Glomerular visceral epithelial cell (primary cell): ENCODE results near the gene ZER1.
A peak's percentile ranks its signal among the peaks of the same experiment; 100 is the strongest.
"Not testable (repeated sequence)": the region's sequence is repeated elsewhere in the genome, so short reads cannot be mapped to it uniquely, and the experiment has no call there.

Experiments
- DNase-seq: peaks from one replicate; pipeline ENCODE4 v3.0.0-alpha.2; 2016; ENCODE audit errors: extremely low spot score

The ZER1 gene

DNA sequence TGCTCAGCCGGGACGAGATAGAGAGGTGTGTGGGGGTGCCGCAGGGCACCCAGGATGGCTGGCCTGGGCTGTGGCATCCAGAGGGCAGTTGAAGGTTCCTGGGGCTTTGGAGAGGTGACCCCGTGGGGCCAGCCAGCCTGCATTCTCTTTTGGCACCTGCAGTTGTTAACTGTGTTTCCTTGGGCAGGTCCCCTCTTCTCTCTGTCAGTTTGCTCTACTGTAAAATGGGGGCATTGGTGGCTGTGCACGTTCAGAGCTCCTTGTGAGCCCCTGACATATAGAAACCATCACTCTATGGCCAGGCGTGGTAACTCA lies 56.3 kb downstream of the ZER1 start:
- no peak for DNase-seq

DNA sequence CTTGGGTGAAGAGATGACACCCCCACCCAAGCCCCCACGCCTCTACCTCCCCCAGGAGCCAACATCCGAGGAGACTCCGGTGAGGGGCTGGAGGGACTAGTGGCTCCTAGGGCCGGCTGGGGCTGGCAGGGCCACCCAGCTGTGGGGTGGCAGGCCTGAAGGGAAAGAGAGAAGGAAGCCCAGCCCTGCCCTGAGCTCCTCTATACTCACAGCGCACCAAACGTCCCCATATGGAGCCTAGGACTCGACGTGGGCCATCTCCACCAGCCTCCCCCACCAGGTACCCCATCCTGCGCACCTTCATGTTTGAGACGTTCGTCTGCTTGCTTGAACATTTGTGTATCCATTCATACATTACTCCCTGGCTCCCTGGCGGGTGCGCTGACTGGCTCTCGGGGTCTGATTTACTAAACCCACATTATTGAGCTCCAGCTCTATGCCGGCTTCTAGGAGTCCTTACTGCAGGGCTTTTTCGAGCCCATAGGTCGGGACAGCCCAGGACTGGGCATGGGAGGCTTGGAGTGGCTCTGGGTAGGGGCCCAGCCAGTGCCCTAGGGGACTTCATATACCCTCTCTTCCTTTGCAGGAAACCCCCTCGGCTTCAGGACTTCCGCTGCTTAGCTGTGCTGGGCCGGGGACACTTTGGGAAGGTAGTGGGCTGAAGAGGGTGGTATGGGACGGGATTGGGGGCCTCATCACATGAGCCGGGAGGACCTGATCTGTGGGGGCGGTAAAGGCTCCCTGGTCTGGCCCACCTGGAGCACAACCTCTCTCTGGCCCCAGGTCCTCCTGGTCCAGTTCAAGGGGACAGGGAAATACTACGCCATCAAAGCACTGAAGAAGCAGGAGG lies 56.9 kb downstream of the ZER1 start:
- DNase-seq: no peak

DNA sequence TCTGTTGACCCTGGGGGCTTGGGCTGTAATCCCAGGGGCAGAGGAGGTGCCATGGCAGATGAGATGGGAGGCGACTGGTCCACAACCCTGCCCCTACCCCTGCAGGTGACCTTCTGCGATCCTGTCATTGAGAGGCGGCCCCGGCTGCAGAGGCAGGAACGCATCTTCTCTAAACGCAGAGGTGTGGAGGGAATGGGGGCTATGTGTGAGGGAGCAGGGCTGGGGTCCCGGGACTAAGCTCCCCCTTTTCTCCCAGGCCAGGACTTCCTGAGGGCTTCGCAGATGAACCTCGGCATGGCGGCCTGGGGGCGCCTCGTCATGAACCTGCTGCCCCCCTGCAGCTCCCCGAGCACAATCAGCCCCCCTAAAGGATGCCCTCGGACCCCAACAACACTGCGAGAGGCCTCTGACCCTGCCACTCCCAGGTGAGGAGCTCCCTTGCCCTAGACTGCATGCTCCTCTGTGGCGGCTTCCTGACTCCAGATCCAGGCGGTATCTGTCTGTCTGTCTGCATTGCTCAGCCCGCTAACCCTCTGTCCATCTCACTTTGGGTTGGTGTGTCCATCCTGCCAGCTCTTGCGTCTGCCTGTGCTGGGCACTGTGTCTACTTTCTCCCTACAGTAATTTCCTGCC lies 57.7 kb downstream of the ZER1 start:
- no peak for DNase-seq

DNA sequence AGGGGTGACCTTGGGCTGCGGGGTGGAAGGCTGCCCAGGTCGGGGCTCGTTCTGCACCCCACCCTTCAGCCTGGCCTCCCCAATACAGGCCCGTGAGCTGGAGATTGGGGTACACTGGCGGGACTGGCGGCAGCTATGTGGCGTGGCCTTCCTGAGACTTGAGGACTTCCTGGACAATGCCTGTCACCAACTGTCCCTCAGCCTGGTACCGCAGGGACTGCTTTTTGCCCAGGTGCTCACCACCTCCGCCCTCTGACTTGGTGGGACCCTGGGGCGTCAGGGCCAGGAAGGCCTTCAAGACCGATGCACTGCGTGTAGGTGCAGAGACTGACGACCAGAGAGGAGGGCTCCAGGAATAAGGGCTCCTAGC lies 58.3 kb downstream of the ZER1 start:
- DNase-seq: no peak

DNA sequence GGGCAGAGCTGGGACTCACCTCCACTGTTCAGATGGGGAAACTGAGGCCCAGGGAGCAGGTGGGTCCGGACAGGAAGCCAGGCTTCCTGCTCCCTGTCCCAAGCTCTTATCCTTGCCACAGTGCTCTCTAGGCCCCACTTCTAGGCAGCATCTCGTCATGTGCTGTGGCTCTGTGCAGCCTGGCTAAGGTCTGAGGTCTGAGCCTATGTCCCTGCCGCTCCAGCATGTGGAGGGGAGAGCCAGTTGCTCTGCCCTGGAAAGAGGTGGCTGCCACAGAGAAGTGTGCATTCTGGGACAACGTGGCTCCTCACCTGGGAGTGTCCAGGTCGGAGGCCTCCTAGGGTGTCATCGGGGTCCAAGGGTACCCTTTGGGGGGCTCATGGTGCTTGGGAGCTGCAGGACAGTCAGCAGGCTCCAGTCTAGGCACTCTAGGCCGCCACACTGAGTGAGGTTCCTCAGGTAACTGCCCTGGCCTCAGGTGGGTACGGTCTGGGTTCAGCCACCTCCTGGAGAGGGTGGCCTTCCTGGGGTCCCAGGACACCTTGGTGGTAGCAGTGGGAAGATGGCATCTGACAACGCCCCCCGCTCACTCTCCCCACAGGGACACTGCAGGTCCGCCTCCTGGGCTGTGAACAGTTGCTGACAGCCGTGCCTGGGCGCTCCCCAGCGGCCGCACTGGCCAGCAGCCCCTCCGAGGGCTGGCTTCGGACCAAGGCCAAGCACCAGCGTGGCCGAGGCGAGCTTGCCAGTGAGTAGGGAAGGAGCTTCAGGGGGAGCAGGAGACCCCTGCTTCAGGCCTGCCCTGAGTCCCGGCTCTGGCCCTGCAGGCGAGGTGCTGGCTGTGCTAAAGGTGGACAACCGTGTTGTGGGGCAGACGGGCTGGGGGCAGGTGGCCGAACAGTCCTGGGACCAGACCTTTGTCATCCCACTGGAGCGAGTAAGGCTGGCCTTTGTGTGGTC lies 59.0 kb downstream of the ZER1 start:
- no peak for DNase-seq

DNA sequence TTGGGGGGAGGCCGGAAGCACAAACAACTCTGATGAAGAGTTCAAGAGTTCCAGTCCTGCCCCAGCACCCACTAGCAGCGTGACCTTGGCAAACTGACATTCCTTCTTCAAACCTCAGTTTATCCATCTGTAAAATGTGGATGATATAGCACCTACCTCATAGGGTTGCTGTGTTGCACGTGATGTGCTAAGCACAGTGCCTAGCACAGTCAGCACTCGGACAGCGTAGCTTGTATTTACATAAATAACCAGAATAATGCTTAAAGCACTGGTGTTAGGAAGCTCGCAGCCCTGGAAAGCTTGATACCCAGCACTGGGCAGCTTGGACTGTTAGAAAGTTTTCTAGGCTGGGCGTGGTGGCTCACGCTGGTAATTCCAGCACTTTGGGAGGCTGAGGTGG lies 64.3 kb downstream of the ZER1 start:
- no peak for DNase-seq

DNA sequence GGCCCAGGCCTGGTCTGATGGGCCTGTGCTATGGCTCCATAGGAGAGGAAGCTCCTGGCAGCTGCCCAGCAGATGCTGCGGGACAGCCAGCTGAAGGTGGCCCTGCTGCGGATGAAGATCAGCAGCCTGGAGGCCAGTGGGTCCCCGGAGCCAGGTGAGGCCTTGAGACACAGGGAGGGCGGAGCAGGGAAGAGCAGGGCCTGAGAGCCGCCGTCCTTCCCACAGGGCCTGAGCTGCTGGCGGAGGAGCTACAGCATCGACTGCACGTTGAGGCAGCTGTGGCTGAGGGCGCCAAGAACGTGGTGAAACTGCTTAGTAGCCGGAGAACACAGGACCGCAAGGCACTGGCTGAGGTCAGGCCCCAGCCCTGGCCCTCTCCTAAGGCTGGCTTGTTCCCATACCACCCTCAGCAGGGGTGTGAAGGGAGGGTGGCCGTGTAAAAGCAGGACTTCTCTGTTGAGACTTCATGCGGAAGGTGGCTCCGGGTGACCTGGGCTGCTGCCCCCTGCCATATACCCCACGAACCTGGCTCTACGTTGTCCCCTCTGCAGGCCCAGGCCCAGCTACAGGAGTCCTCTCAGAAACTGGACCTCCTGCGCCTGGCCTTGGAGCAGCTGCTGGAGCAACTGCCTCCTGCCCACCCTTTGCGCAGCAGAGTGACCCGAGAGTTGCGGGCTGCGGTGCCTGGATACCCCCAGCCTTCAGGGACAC lies 64.9 kb downstream of the ZER1 start:
- no peak for DNase-seq

DNA sequence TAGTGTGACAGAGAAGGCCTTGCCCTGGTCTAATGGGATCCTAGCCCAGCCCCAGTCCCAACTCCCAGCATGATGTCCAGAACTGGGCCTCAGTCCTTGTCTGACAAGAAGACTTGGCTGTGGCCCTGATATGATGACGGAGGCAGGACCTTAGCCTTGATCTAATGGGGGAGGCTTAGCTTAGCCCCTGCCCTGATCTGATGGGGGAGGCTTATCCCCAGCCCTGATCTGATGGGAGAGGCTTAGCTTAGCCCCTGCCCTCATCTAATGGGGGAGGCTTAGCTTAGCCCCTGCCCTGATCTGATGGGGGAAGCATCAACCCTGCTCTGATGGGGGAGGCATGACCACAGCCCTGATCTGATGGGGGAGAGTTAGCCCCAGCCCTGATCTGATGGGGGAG lies 65.7 kb downstream of the ZER1 start:
- no peak for DNase-seq

DNA sequence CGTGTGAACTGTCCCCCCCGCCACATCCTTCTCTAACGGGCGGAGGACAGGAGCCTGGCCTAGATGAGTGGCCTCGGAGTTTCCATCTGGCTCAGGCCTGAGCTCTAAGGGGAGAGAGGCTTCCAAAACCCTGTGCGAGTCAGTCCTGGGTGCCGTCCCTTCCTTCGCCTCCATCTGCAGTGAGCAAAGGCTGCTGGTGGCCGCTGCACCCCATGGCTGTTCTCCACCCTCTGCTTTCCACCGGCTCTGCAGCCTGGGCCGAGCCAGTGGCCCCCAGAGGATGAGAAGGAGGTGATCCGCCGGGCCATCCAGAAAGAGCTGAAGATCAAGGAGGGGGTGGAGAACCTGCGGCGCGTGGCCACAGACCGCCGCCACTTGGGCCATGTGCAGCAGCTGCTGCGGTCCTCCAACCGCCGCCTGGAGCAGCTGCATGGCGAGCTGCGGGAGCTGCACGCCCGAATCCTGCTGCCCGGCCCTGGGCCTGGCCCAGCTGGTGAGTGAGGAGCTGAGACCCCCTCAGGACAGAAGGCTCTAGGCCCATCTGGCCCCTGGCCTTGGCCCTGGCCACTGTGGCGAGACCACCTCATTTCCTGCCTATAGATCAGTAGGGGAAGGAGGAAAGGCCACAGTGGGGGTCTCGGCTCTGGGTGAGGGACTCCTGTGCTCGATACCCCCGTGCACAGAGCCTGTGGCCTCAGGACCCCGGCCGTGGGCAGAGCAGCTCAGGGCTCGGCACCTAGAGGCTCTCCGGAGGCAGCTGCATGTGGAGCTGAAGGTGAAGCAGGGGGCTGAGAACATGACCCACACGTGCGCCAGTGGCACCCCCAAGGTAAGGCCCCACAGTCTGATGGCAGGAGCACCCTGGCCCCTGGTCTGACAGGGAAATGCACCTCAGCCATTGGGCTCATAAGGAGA lies 66.4 kb downstream of the ZER1 start:
- no peak for DNase-seq

DNA sequence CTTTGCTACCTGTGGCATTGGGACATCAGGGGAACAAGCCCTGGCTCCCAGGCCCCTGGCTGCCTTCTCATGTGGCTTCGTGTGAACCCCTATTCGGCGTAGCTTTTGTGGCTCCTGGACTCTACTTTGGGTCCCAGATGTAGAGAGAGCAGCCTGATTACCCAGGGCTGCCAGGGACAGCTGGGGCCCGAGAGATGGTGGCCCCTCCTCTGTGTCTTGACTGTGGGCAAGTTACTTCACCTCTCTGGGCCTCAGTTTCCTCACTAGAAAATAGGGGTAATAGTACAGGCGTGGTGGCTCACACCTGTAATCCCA lies 67.4 kb downstream of the ZER1 start:
- DNase-seq: no peak

DNA sequence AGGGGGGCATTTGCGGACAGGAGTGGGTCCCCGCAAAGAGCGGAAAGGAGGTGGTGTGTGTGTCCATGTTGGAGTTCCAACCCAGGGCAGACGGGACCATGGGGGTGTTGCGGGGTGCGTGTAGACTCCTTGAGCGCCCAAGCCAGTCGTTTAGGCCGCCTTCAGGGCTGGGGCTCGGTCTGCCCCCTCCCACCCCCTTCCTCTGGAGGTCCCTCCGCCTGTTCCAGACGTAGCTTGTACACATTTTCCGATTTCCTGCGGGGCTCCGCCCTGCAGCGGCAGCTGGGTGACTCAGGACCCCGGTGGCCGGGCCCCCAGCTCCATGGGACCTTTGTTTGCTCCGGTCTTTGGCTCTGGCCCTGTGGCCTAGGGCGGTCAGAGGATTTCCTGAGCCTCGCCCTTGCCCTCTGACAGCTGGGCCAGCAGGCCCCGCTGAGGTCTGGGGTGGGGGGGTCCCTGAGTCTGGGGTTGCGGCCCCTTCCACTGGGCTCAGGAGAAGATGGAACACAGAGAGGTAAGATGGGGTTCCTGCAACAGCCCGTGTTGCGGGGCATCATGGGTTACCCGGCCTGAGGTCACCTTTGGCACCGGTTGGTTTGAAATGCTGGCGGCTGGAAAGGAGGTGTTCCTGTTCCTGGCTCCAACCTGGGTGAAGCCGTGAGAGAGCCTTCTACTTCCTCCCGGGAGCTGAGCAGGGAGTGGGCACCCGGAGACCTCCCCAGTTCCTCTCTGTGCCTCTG lies 67.9 kb downstream of the ZER1 start:
- no peak for DNase-seq

DNA sequence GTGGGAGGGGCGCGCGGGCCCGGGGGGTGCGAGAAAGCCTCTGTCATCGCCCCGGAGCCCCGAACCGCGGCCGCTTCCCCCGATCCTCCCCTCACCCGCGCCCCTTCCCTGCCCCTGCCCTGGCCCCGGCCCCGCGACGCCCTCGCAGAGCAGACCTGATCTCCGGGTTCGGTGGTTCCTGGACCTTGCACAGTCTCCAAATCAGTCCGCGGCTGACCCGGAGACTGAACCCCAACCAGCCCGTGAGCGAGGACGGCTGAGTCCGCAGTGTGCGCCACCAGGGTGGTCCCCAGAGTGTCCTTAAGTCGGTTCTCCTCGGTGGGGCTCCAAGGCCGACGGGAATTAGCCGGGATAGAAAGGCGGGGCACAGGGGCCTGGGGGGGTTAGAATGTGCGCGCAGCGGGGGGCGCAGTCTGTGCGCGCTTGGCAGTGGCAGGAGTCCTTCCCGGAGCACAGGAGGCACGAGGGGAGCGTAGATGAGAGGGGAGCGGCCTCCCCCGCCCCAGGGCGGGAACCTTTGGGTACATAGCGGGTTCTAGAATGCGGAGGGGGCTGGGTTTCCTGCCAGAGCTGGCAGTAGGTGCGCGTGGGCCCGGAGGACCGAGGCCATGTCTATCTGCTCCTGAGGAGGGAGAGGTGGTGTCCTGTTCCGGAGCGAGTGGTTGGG lies 68.6 kb downstream of the ZER1 start:
- DNase-seq: peak; percentile 59

DNA sequence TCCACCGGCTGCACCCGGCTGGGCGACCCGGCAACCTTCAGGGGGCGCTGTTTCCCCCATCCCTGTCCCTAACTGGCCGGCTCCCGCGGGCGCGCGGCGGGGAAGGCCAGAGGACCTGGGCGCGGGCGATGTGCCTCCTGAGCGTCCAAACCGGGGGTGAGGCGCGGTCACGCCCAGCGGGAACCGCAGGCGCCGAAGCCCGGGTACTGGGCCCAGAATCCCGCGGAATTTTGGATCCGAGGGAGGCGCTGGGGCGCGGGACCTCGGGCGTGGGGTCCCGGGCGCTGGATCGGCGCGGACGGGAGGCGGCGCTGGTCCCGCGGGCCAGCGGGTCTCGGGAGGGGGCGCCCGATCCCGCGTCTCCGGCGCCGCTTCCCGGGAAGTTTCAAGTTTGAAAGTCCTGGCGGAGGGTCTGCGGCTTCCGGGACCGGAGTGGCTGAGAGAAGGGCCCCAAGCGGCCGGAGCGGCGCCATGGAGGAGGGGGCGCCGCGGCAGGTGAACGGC lies 69.2 kb downstream of the ZER1 start, which contains the start of gene PKN3:
PKN3 (plus strand) TSS at position 59 of the 504 bp plus-strand sequence; CDS start at position 472, 413 bp downstream.
- peak; percentile 89 for DNase-seq

DNA sequence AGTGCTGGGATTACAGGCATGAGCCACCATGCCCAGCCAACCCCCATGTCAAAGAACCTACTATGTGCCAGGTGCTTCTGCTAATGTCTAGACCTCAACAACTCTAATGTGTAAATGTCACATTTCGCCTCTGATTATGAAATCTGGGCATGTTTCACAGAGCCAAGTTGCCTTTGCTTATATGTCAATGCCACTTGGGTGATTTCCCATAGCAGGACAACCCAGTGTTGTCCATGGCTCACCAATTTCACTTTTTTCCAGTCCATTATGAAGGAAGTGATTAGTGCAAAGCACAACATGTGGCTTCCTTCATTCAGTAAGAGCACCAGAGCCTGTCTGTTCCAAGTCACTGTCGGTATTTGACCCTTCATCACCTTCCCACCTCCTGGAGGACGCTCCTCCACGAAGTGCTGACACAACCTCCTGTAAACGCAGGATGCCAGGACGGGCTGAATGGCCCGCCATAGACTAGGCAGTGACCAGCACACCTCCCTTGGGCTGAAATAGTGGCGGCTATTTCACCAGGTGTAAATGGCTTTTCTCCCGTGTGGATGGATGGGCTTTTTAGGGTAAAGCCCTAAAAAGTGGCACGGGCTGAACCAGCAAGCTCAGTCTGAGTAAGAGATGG lies 70.4 kb downstream of the ZER1 start:
- DNase-seq: no peak

DNA sequence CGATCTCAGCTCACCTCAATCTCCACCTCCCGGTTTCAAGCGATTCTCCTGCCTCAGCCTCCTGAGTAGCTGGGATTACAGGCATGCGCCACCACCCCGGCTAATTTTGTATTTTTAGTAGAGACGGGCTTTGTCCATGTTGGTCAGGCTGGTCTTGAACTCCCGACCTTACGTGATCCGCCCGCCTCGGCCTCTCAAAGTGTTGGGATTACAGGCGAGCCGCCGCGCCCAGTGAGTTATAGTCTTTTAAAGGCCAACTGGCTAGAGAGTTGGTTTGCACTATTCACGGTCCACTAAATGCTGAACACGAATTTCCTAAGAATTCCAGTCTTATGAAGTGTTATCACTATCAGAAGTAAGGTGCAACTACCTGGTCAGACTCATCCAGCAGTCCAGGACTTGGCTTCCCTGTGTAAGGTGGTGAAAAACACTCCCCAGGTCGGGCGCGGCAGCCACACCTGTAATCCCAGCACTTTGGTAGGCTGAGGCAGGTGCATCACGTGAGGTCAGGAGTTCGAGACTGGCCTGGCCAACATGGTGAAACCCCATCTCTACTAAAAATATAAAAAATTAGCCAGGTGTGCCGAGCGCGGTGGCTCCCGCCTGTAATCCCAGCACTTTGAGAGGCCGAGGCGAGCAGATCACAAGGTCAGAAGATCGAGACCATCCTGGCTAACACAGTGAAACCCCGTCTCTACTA lies 72.5 kb downstream of the ZER1 start:
- DNase-seq: not testable (repeated sequence)

DNA sequence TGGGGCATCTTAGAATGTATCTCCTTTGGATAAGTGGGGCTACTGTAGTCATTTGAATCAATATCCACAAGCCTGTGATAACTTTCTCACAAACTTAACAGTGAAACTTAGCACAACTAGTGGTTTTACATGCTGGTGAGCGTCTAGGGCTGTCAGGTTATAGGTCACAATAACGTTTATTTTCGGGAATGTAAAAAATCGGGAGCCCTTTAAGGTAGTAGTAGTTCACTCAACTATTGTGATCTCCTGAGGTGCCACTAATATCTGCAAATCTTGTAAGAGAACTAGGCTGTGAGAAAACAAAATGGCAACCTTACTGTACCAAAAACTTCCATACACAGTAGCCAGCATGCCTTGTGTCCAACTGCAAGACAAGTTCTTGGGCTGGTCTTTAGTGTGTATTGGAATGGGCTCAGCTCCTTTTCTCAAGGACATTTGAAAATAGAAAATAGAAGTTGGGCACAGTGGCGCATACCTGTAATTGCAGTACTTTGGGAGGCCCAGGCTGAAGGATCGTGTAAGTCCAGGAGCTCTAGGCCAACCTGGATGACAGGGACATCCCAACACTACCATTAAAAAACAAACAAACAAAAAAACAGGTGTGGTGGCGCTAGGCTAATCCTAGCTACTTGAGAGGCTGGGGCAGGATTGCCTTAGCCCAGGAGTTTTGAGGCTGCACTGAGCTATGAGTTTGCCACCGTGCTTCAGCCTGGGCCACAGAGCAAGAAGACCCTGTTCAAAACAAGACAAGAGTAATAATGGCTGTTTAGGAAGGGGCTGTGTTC lies 74.6 kb downstream of the ZER1 start:
- DNase-seq: no peak

DNA sequence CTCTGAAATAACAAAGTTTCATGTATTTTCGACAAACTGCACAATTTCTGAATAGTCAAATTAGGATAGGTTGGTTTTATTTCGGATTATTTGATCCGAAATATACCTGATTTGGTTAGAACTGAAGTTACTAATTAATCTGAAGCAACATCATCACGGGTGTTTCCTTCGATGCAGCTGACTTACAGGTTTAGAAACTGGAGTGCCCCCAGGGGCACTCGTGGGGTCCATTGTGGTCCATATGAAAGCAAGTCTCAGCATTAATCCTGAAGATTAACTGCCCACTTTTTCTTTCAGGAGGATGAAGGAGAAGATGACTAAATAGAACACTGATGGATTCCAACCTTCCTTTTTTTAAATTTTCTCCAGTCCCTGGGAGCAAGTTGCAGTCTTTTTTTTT lies 77.4 kb downstream of the ZER1 start:
- no peak for DNase-seq
